ENCODE results near the gene GALK1. TPM values are rescaled to one million over a fixed set of nuclear protein-coding genes. Genes with fewer than 3 reads are reported as not detected.

The GALK1 gene
- total and polyA plus RNA-seq, 9 of the 15 experiments (the other 6 are each of a cell fraction or from before 2014, with no cell fraction given): 0.45 to 51.6 (median 17.4) TPM

Small RNAs within 50 kb of the gene (microRNA-seq; reads per million reads assigned to microRNA genes)
- gene MIR4738 (ENCODE audit: borderline microRNAs expressed): 0.73 reads per million

Other genes with a start within 250 kb of the GALK1 start
Only the 7 nearest of the 18 such genes appear.
- 25.2 and 26.8 TPM in 2 replicates for gene RECQL5, start 98.0 kb downstream of the GALK1 start, total RNA-seq (2014; rRNA removed)
- 12.3 and 14.5 TPM in 2 replicates for gene RECQL5, start 98.0 kb downstream of the GALK1 start, total RNA-seq (2014; rRNA removed; fragmentation: Illumina TruSeq; extraction: Trizol)
- gene RECQL5, start 98.0 kb downstream of the GALK1 start, total RNA-seq (2015; rRNA removed; fragmentation: Illumina TruSeq; extraction: Trizol): 15.2 and 15.9 TPM in 2 replicates
- 34.8 and 35.7 TPM in 2 replicates for gene RECQL5, start 98.0 kb downstream of the GALK1 start, total RNA-seq (2021)
- gene RECQL5, start 98.0 kb downstream of the GALK1 start, polyA plus RNA-seq (2011; rRNA removed): 16.4 and 20.4 TPM in 2 replicates
- 23.1 and 27.9 TPM in 2 replicates for gene RECQL5, start 98.0 kb downstream of the GALK1 start, polyA plus RNA-seq (2014; fragmentation: Illumina TruSeq; extraction: Trizol)
- 1 to 10 TPM; 4.1 to 5.8 TPM for gene RECQL5, start 98.0 kb downstream of the GALK1 start, polyA plus RNA-seq (2014; fragmentation: Nextera tagmentation; extraction: Ambion mirVana)
- gene RECQL5, start 98.0 kb downstream of the GALK1 start, polyA plus RNA-seq (2014; rRNA removed): 23.1 and 27.1 TPM in 2 replicates
- gene SAP30BP, start 97.9 kb downstream of the GALK1 start, total RNA-seq (2014; rRNA removed): 57.9 and 59.7 TPM in 2 replicates
- gene SAP30BP, start 97.9 kb downstream of the GALK1 start, total RNA-seq (2014; rRNA removed; fragmentation: Illumina TruSeq; extraction: Trizol): 45.3 and 51.8 TPM in 2 replicates
- gene SAP30BP, start 97.9 kb downstream of the GALK1 start, total RNA-seq (2015; rRNA removed; fragmentation: Illumina TruSeq; extraction: Trizol): 62.4 and 64.7 TPM in 2 replicates
- gene SAP30BP, start 97.9 kb downstream of the GALK1 start, total RNA-seq (2021): 60.6 and 71.7 TPM in 2 replicates
- 69.3 and 70.7 TPM in 2 replicates for gene SAP30BP, start 97.9 kb downstream of the GALK1 start, polyA plus RNA-seq (2011; rRNA removed)
- 90.8 and 91.7 TPM in 2 replicates for gene SAP30BP, start 97.9 kb downstream of the GALK1 start, polyA plus RNA-seq (2014; fragmentation: Illumina TruSeq; extraction: Trizol)
- gene SAP30BP, start 97.9 kb downstream of the GALK1 start, polyA plus RNA-seq (2014; fragmentation: Nextera tagmentation; extraction: Ambion mirVana): 100 to 1,000 TPM; 103 to 154 TPM
- gene SAP30BP, start 97.9 kb downstream of the GALK1 start, polyA plus RNA-seq (2014; rRNA removed): 67.8 and 86.4 TPM in 2 replicates
- gene ITGB4, start 43.7 kb downstream of the GALK1 start, total RNA-seq (2014; rRNA removed): 0.05 and 0.82 TPM in 2 replicates
- gene ITGB4, start 43.7 kb downstream of the GALK1 start, total RNA-seq (2014; rRNA removed; fragmentation: Illumina TruSeq; extraction: Trizol): not detected in 2 replicates
- 0.25 and 0.26 TPM in 2 replicates for gene ITGB4, start 43.7 kb downstream of the GALK1 start, total RNA-seq (2015; rRNA removed; fragmentation: Illumina TruSeq; extraction: Trizol)
- gene ITGB4, start 43.7 kb downstream of the GALK1 start, total RNA-seq (2021): 0.89 and 2.8 TPM in 2 replicates
- 0.95 and 1.3 TPM in 2 replicates for gene ITGB4, start 43.7 kb downstream of the GALK1 start, polyA plus RNA-seq (2011; rRNA removed)
- gene ITGB4, start 43.7 kb downstream of the GALK1 start, polyA plus RNA-seq (2014; fragmentation: Illumina TruSeq; extraction: Trizol): 0.58 and 0.86 TPM in 2 replicates
- not detected for gene ITGB4, start 43.7 kb downstream of the GALK1 start, polyA plus RNA-seq (2014; fragmentation: Nextera tagmentation; extraction: Ambion mirVana)
- gene ITGB4, start 43.7 kb downstream of the GALK1 start, polyA plus RNA-seq (2014; rRNA removed): 0.93 and 1.2 TPM in 2 replicates
- gene UNK, start 19.6 kb upstream of the GALK1 start, total RNA-seq (2014; rRNA removed): 12.8 and 16.0 TPM in 2 replicates
- 24.8 and 27.6 TPM in 2 replicates for gene UNK, start 19.6 kb upstream of the GALK1 start, total RNA-seq (2014; rRNA removed; fragmentation: Illumina TruSeq; extraction: Trizol)
- 25.8 and 27.7 TPM in 2 replicates for gene UNK, start 19.6 kb upstream of the GALK1 start, total RNA-seq (2015; rRNA removed; fragmentation: Illumina TruSeq; extraction: Trizol)
- 22.2 and 26.7 TPM in 2 replicates for gene UNK, start 19.6 kb upstream of the GALK1 start, total RNA-seq (2021)
- gene UNK, start 19.6 kb upstream of the GALK1 start, polyA plus RNA-seq (2011; rRNA removed): 38.6 and 38.7 TPM in 2 replicates
- 36.5 and 38.1 TPM in 2 replicates for gene UNK, start 19.6 kb upstream of the GALK1 start, polyA plus RNA-seq (2014; fragmentation: Illumina TruSeq; extraction: Trizol)
- gene UNK, start 19.6 kb upstream of the GALK1 start, polyA plus RNA-seq (2014; fragmentation: Nextera tagmentation; extraction: Ambion mirVana): 10 to 100 TPM; 13.7 to 18.8 TPM
- gene UNK, start 19.6 kb upstream of the GALK1 start, polyA plus RNA-seq (2014; rRNA removed): 24.2 and 25.4 TPM in 2 replicates
- 150 and 207 TPM in 2 replicates for gene UNC13D, start 79.2 kb upstream of the GALK1 start, total RNA-seq (2014; rRNA removed)
- 22.9 and 31.6 TPM in 2 replicates for gene UNC13D, start 79.2 kb upstream of the GALK1 start, total RNA-seq (2014; rRNA removed; fragmentation: Illumina TruSeq; extraction: Trizol)
- gene UNC13D, start 79.2 kb upstream of the GALK1 start, total RNA-seq (2015; rRNA removed; fragmentation: Illumina TruSeq; extraction: Trizol): 74.2 and 74.8 TPM in 2 replicates
- gene UNC13D, start 79.2 kb upstream of the GALK1 start, total RNA-seq (2021): 222 and 244 TPM in 2 replicates
- gene UNC13D, start 79.2 kb upstream of the GALK1 start, polyA plus RNA-seq (2011; rRNA removed): 69.2 and 129 TPM in 2 replicates
- gene UNC13D, start 79.2 kb upstream of the GALK1 start, polyA plus RNA-seq (2014; fragmentation: Illumina TruSeq; extraction: Trizol): 66.9 and 108 TPM in 2 replicates
- 1 to 10 TPM in 1 of 2 experiments, under 1 TPM in 1; 0.86 to 1.9 TPM for gene UNC13D, start 79.2 kb upstream of the GALK1 start, polyA plus RNA-seq (2014; fragmentation: Nextera tagmentation; extraction: Ambion mirVana)
- gene UNC13D, start 79.2 kb upstream of the GALK1 start, polyA plus RNA-seq (2014; rRNA removed): 147 and 160 TPM in 2 replicates
- 25.2 and 35.8 TPM in 2 replicates for gene WBP2, start 90.1 kb upstream of the GALK1 start, total RNA-seq (2014; rRNA removed)
- 18.1 and 22.9 TPM in 2 replicates for gene WBP2, start 90.1 kb upstream of the GALK1 start, total RNA-seq (2014; rRNA removed; fragmentation: Illumina TruSeq; extraction: Trizol)
- gene WBP2, start 90.1 kb upstream of the GALK1 start, total RNA-seq (2015; rRNA removed; fragmentation: Illumina TruSeq; extraction: Trizol): 13.8 and 16.2 TPM in 2 replicates
- gene WBP2, start 90.1 kb upstream of the GALK1 start, total RNA-seq (2021): 63.5 and 74.3 TPM in 2 replicates
- 20.0 and 81.3 TPM in 2 replicates for gene WBP2, start 90.1 kb upstream of the GALK1 start, polyA plus RNA-seq (2011; rRNA removed)
- 68.6 and 96.0 TPM in 2 replicates for gene WBP2, start 90.1 kb upstream of the GALK1 start, polyA plus RNA-seq (2014; fragmentation: Illumina TruSeq; extraction: Trizol)
- gene WBP2, start 90.1 kb upstream of the GALK1 start, polyA plus RNA-seq (2014; fragmentation: Nextera tagmentation; extraction: Ambion mirVana): 1 to 10 TPM; 2.2 to 3.7 TPM
- gene WBP2, start 90.1 kb upstream of the GALK1 start, polyA plus RNA-seq (2014; rRNA removed): 30.9 and 33.1 TPM in 2 replicates
- 4.0 and 4.6 TPM in 2 replicates for gene TRIM47, start 113.4 kb upstream of the GALK1 start, total RNA-seq (2014; rRNA removed)
- gene TRIM47, start 113.4 kb upstream of the GALK1 start, total RNA-seq (2014; rRNA removed; fragmentation: Illumina TruSeq; extraction: Trizol): 1.0 and 1.1 TPM in 2 replicates
- 3.9 and 4.3 TPM in 2 replicates for gene TRIM47, start 113.4 kb upstream of the GALK1 start, total RNA-seq (2015; rRNA removed; fragmentation: Illumina TruSeq; extraction: Trizol)
- gene TRIM47, start 113.4 kb upstream of the GALK1 start, total RNA-seq (2021): 5.8 and 6.1 TPM in 2 replicates
- gene TRIM47, start 113.4 kb upstream of the GALK1 start, polyA plus RNA-seq (2011; rRNA removed): 3.2 and 5.6 TPM in 2 replicates
- 1.9 and 3.4 TPM in 2 replicates for gene TRIM47, start 113.4 kb upstream of the GALK1 start, polyA plus RNA-seq (2014; fragmentation: Illumina TruSeq; extraction: Trizol)
- under 1 TPM; 0.56 to 0.63 TPM for gene TRIM47, start 113.4 kb upstream of the GALK1 start, polyA plus RNA-seq (2014; fragmentation: Nextera tagmentation; extraction: Ambion mirVana)
- gene TRIM47, start 113.4 kb upstream of the GALK1 start, polyA plus RNA-seq (2014; rRNA removed): 3.7 and 5.5 TPM in 2 replicates

Data from K562 (cell line).